ENCODE data around the gene EDRF1.

EDRF1 gene

GRCh38 chr10:125811251-125811650 lies 91.7 kb downstream of the EDRF1 start:
- TF ChIP-seq MAX (IDR thresholded peaks at IDR 0.05; ENCODE audit: low read depth, low read length) (no peak), CTCF (IDR thresholded peaks at IDR 0.05; ENCODE audit: low read depth, low read length) (no peak), MYC (IDR thresholded peaks at IDR 0.05; ENCODE audit: low read depth, low read length) (no peak), POLR2A (IDR thresholded peaks at IDR 0.05; ENCODE audit: extremely low read depth, insufficient read length) (no peak)
- no peak overlapping the region for H3K4me3 ChIP-seq (ENCODE audit: low read depth, low read length)
- DNase-seq (ENCODE audit: low read depth), result no peak

- TF ChIP-seq CTCF (IDR thresholded peaks at IDR 0.05; ENCODE audit: low read depth, low read length) (no peak), POLR2A (IDR thresholded peaks at IDR 0.05; ENCODE audit: extremely low read depth, insufficient read length) (no peak), MAX (IDR thresholded peaks at IDR 0.05; ENCODE audit: low read depth, low read length) (no peak), MYC (IDR thresholded peaks at IDR 0.05; ENCODE audit: low read depth, low read length) (no peak)
- no peak overlapping the region for H3K4me3 ChIP-seq (ENCODE audit: low read depth, low read length)
- DNase-seq (ENCODE audit: low read depth), result no peak
Observed at GRCh38 chr10:125812128-125812750, 92.7 kb downstream of the EDRF1 start.
